Mammary epithelial cell (primary cell): ENCODE results near the gene ITPR3.

Source experiments
- CTCF ChIP-seq, 2 donors: IDR thresholded peaks in 1 of 2; conservative IDR thresholded peaks in 1 of 2; 2 replicates each; pipeline ENCODE4 v1.5.1; 2011 to 2012; ENCODE audit warnings: inconsistent platforms in 2 of 2, low read length in 2 of 2, mild to moderate bottlenecking in 2 of 2, control low read depth in 1 of 2, low read depth in 1 of 2; ENCODE audit not compliant: insufficient read depth in 1 of 2; ENCODE audit errors: extremely low read depth in 1 of 2
- EZH2 ChIP-seq: IDR thresholded peaks from 2 replicates; pipeline ENCODE4 v1.6.1; 2012; ENCODE audit warnings: low read length, inconsistent platforms, borderline replicate concordance

- TF ChIP-seq CTCF (conservative IDR thresholded peaks at IDR 0.05 in 1 of 2, IDR thresholded peaks at IDR 0.05 in 1 of 2; ENCODE audit: extremely low read depth in 1 of 2, insufficient read depth in 1 of 2, low read depth in 1 of 2, low read length in 2 of 2) = peak; percentile 74 to 76
- TF ChIP-seq EZH2 = no peak
Observed at GRCh38 chr6:33702345-33702977, 81.3 kb downstream of the ITPR3 start.
